HCT116 (cell line): ENCODE measurements around the gene ANKRD26. TPM values are rescaled to one million over a fixed set of nuclear protein-coding genes. Genes with fewer than 3 reads are reported as not detected.

Experiments
- ATAC-seq: fragments of 200-7000 bp; cut with Tn5 transposase; 2 replicates; pipeline ENCODE4 v1.9.1; 2020; ENCODE audit warnings: mild to moderate bottlenecking, moderate library complexity
- BruUV-seq: library from RNA; stranded (reverse); fragments of 400-500 nt; replicated peaks from 2 replicates; lab custom pipeline; 2021; lab: Mats Ljungman, UMichigan
- CTCF ChIA-PET: fragments of 300-600 bp; sonication (Branson Sonifier 250); formaldehyde crosslinking; loops from one replicate; lab custom pipeline; 2021; ENCODE audit warnings: antibody characterized with exemption; lab: Charles Lee
- POLR2A ChIA-PET: fragments of 300-600, 350-600 bp; sonication (Branson Sonifier 250); formaldehyde crosslinking; loops from one replicate; lab custom pipeline; 2021; ENCODE audit warnings: antibody characterized with exemption; lab: Charles Lee
- RAD21 ChIA-PET, 2 experiments: fragments of 300-600 bp; sonication (Branson Sonifier 250); formaldehyde crosslinking; loops; one replicate each; lab custom pipeline; 2023; ENCODE audit warnings: low total read pairs in 2 of 2; ENCODE audit not compliant: uncharacterized antibody in 2 of 2, unreplicated experiment in 2 of 2, low non-redundant PET in 1 of 2; lab: Charles Lee
- DNase-seq: peaks from one replicate; pipeline ENCODE4 v3.0.0-alpha.2; 2010; ENCODE audit warnings: low read depth, low spot score
- H2AFZ ChIP-seq: fragments of 200-600 bp; shearing (Covaris generic), sonication (generic); 2 replicates; pipeline ENCODE4 v1.6.1; 2017; ENCODE audit warnings: low read depth, mixed run types, mixed read lengths, antibody characterized with exemption, low read length; ENCODE audit not compliant: poor library complexity, severe bottlenecking
- H3K27ac ChIP-seq: 2 replicates; pipeline ENCODE4 v1.5.1; 2012; ENCODE audit warnings: low read depth, low read length
- H3K27me3 ChIP-seq: fragments of 200-600 bp; sonication (generic); 2 replicates; pipeline ENCODE4 v1.6.1; 2016; ENCODE audit warnings: mixed run types, low read length, mixed read lengths; ENCODE audit not compliant: insufficient read depth
- H3K36me3 ChIP-seq, 2 experiments: fragments of 200-500 bp in 1 of 2; fragments of 200-600 bp in 1 of 2; sonication (Bioruptor generic) in 1 of 2; sonication (generic) in 1 of 2; 2 replicates each; pipeline versions ENCODE4 v1.5.1 to v1.6.1; 2014 to 2016; ENCODE audit warnings: low read length in 2 of 2, inconsistent platforms in 1 of 2, mixed read lengths in 1 of 2, mixed run types in 1 of 2; ENCODE audit not compliant: insufficient read depth in 2 of 2, control insufficient read depth in 1 of 2
- H3K4me1 ChIP-seq, 2 experiments: fragments of 200-600 bp in 1 of 2; sonication (generic) in 1 of 2; 2 replicates each; pipeline versions ENCODE4 v1.5.1 to v1.6.1; 2012 to 2017; ENCODE audit warnings: low read length in 2 of 2, inconsistent platforms in 1 of 2, mild to moderate bottlenecking in 1 of 2, mixed read lengths in 1 of 2, mixed run types in 1 of 2, moderate library complexity in 1 of 2; ENCODE audit not compliant: insufficient read depth in 2 of 2, control insufficient read depth in 1 of 2
- H3K4me2 ChIP-seq: fragments of 200-600 bp; sonication (generic); 2 replicates; pipeline ENCODE4 v1.6.1; 2017; ENCODE audit warnings: mixed run types, low read length, mixed read lengths
- H3K4me3 ChIP-seq, 2 experiments: fragments of 200-600 bp in 1 of 2; sonication (generic) in 1 of 2; replicated peaks in 1 of 2; 2 replicates each; pipeline ENCODE4 v1.5.1; 2011 to 2016; ENCODE audit warnings: low read length in 2 of 2, control low read depth in 1 of 2, low read depth in 1 of 2, mild to moderate bottlenecking in 1 of 2, mixed read lengths in 1 of 2, mixed run types in 1 of 2
- H3K79me2 ChIP-seq: fragments of 200-600 bp; sonication (generic); 2 replicates; pipeline ENCODE4 v1.6.1; 2017; ENCODE audit warnings: mild to moderate bottlenecking, mixed run types, low read length, moderate library complexity, mixed read lengths; ENCODE audit not compliant: insufficient read depth
- H3K9ac ChIP-seq: fragments of 200-600 bp; sonication (generic); 2 replicates; pipeline ENCODE4 v1.6.1; 2016; ENCODE audit warnings: low read length, mixed read lengths
- H3K9me2 ChIP-seq: fragments of 200-600 bp; sonication (generic), shearing (Covaris generic); 2 replicates; pipeline ENCODE4 v1.6.1; 2017; ENCODE audit warnings: mixed run types, mild to moderate bottlenecking, moderate library complexity; ENCODE audit not compliant: insufficient read depth
- H3K9me3 ChIP-seq, 2 experiments: fragments of 200-500 bp in 1 of 2; fragments of 200-600 bp in 1 of 2; sonication (Bioruptor generic) in 1 of 2; sonication (generic) in 1 of 2; 2 replicates each; pipeline ENCODE4 v1.6.1; 2014 to 2017; ENCODE audit warnings: low read length in 2 of 2, mixed read lengths in 2 of 2, inconsistent platforms in 1 of 2, low read depth in 1 of 2, mild to moderate bottlenecking in 1 of 2, mixed run types in 1 of 2, moderate library complexity in 1 of 2; ENCODE audit not compliant: control insufficient read depth in 1 of 2, insufficient read depth in 1 of 2
- H4K20me1 ChIP-seq: fragments of 200-600 bp; sonication (generic), shearing (Covaris generic); 2 replicates; pipeline ENCODE4 v1.6.1; 2017; ENCODE audit warnings: mixed run types, mild to moderate bottlenecking, moderate library complexity; ENCODE audit not compliant: insufficient read depth
- CTCF ChIP-seq, 3 experiments: fragments of 200-600 bp in 1 of 3; sonication (generic) in 1 of 3; IDR thresholded peaks in 2 of 3; conservative IDR thresholded peaks in 1 of 3; 2 replicates each; pipeline ENCODE4 v1.5.1; 2012 to 2017; ENCODE audit warnings: low read depth in 2 of 3, low read length in 2 of 3, antibody characterized with exemption in 1 of 3, borderline replicate concordance in 1 of 3, control low read depth in 1 of 3, mild to moderate bottlenecking in 1 of 3, mixed read lengths in 1 of 3, mixed run types in 1 of 3, moderate library complexity in 1 of 3; ENCODE audit not compliant: insufficient read depth in 1 of 3
- EGR1 ChIP-seq: IDR thresholded peaks from 2 replicates; pipeline ENCODE4 v1.6.1; 2012; ENCODE audit warnings: low read depth
- JUND ChIP-seq: IDR thresholded peaks from 2 replicates; pipeline ENCODE4 v1.6.1; 2012
- POLR2AphosphoS5 ChIP-seq: IDR thresholded peaks from 2 replicates; pipeline ENCODE4 v1.6.1; 2011; ENCODE audit warnings: mild to moderate bottlenecking, low read depth, low read length, moderate library complexity
- RAD21 ChIP-seq: IDR thresholded peaks from 2 replicates; pipeline ENCODE4 v1.6.1; 2012; ENCODE audit warnings: low read depth, mild to moderate bottlenecking
- REST ChIP-seq: IDR thresholded peaks from 2 replicates; pipeline ENCODE4 v1.6.1; 2012; ENCODE audit warnings: low read depth
- SIN3A ChIP-seq: IDR thresholded peaks from 2 replicates; pipeline ENCODE4 v1.6.1; 2012; ENCODE audit warnings: low read depth
- TCF7L2 ChIP-seq: IDR thresholded peaks from 2 replicates; pipeline ENCODE4 v1.7.0; 2011; ENCODE audit warnings: borderline replicate concordance, inconsistent platforms; ENCODE audit not compliant: insufficient read depth, insufficient read length; ENCODE audit errors: extremely low read depth
- YY1 ChIP-seq: IDR thresholded peaks from 2 replicates; pipeline ENCODE4 v1.6.1; 2011; ENCODE audit warnings: low read length, low read depth, moderate library complexity, mild to moderate bottlenecking; ENCODE audit not compliant: insufficient replicate concordance; ENCODE audit errors: extremely low read depth
- ZBTB33 ChIP-seq: IDR thresholded peaks from 2 replicates; pipeline ENCODE4 v1.6.1; 2011; ENCODE audit warnings: mild to moderate bottlenecking, low read length, moderate library complexity; ENCODE audit not compliant: insufficient replicate concordance; ENCODE audit errors: extremely low read depth
- ZFX ChIP-seq: fragments of 450-650 bp; IDR thresholded peaks from 2 replicates; pipeline ENCODE4 v1.6.1; 2017
- ZNF274 ChIP-seq: fragments of 200-500 bp; sonication (Bioruptor generic); IDR thresholded peaks from 2 replicates; pipeline ENCODE4 v1.6.1; 2014; ENCODE audit warnings: mild to moderate bottlenecking, low read depth, low read length, inconsistent platforms
- intact Hi-C: fragments of 100-400 bp; cut with micrococcal nuclease; formaldehyde crosslinking; loops from 2 replicates; pipeline ENCODE4 v1.10.0; 2022
- total RNA-seq: library from RNA; stranded (reverse); gene quantifications from one replicate; pipeline ENCODE4 v1.2.1, GENCODE V29; 2021; ENCODE audit not compliant: unreplicated experiment

Gene ANKRD26
- total RNA-seq, 1 experiment from 2014 or later, result 5.5 TPM

GRCh38 chr10:27022048-27022447 is 78.2 kb downstream of the ANKRD26 start:
- Histone ChIP-seq H2AFZ (no peak overlapping the region), H3K36me3 (peaks cover 4 to 6% of the 10 kb centered on the region in 2 experiments; a peak in 1 of 4 replicates), H3K9me3 (no peaks in the 10 kb centered on the region), H3K27ac (no peak overlapping the region), H3K27me3 (no peaks in the 10 kb centered on the region), H4K20me1 (no peaks in the 10 kb centered on the region; the same call in 1 of the 2 replicates), H3K9me2 (no peaks in the 10 kb centered on the region), H3K9ac (no peak overlapping the region), H3K4me2 (no peak overlapping the region), H3K4me3 (no peak overlapping the region), H3K4me1 (no peaks in the 10 kb centered on the region), H3K79me2 (no peaks in the 10 kb centered on the region)
- BruUV-seq, result no TSS peak
- CTCF ChIA-PET, result no interaction called here
- POLR2A ChIA-PET, result no interaction called here
- intact Hi-C loops, result no loop called here
- ATAC-seq, result no peak
- DNase-seq, result no peak
- TF ChIP-seq TCF7L2 (no peak), ZFX (no peak)
- RAD21 ChIA-PET, result no interaction called here

GRCh38 chr10:27020243-27020642 is 80.1 kb downstream of the ANKRD26 start:
- CTCF ChIA-PET, result no interaction called here
- TF ChIP-seq ZNF274 (no peak), TCF7L2 (no peak), CTCF (IDR thresholded peaks at IDR 0.05 in 2 of 3, conservative IDR thresholded peaks at IDR 0.05 in 1 of 3; ENCODE audit: borderline replicate concordance in 1 of 3, insufficient read depth in 1 of 3, low read depth in 2 of 3, low read length in 2 of 3) (no peak), REST (no peak), SIN3A (no peak), EGR1 (no peak), JUND (no peak), ZBTB33 (no peak), RAD21 (no peak), ZFX (no peak), YY1 (no peak), POLR2AphosphoS5 (no peak)

More at GRCh38 chr10:27020243-27020642, 80.1 kb downstream of the ANKRD26 start:
- no peaks in the 10 kb centered on the region for H3K9me2 ChIP-seq
- no peaks in the 10 kb centered on the region for H3K79me2 ChIP-seq
- H3K4me1 ChIP-seq, result no peaks in the 10 kb centered on the region
- DNase-seq (no peak), ATAC-seq (no peak)
- peaks cover 2 to 6% of the 10 kb centered on the region in 2 experiments; a peak in 1 of 4 replicates for H3K36me3 ChIP-seq
- H3K27me3 ChIP-seq, result no peaks in the 10 kb centered on the region
- no TSS peak for BruUV-seq
- H3K9me3 ChIP-seq, result no peaks in the 10 kb centered on the region
- no peak overlapping the region for H3K27ac ChIP-seq
- no peak overlapping the region for H3K9ac ChIP-seq
- H4K20me1 ChIP-seq, result no peaks in the 10 kb centered on the region; the same call in 1 of the 2 replicates
- ChIA-PET POLR2A (no interaction called here), RAD21 (no interaction called here)
- H3K4me2 ChIP-seq, result no peak overlapping the region
- intact Hi-C loops, result no loop called here
- no peak overlapping the region for H3K4me3 ChIP-seq
- no peak overlapping the region for H2AFZ ChIP-seq
